Transverse colon (tissue), 4 donors: Measurements from ENCODE around the gene PANK3. TPM values are rescaled to one million over a fixed set of nuclear protein-coding genes. Genes with fewer than 3 reads are reported as not detected.

Experiments
- DNase-seq: peaks from one replicate; pipeline ENCODE4 v3.0.0-alpha.2; 2019
- H3K27ac ChIP-seq, 4 donors: fragments of 200-600 bp; sonication (generic); 2 replicates each; pipeline ENCODE4 v1.5.1; 2016 to 2018; ENCODE audit warnings: inconsistent platforms in 4 of 4
- H3K27me3 ChIP-seq: fragments of 200-600 bp; sonication (generic); 2 replicates; pipeline ENCODE4 v1.5.1; 2017; ENCODE audit warnings: inconsistent platforms
- H3K36me3 ChIP-seq, 4 donors: fragments of 200-600 bp; sonication (generic); 2 replicates each; pipeline ENCODE4 v1.5.1; 2017 to 2019; ENCODE audit warnings: inconsistent platforms in 4 of 4
- H3K4me1 ChIP-seq, 4 donors: fragments of 200-600 bp; sonication (generic); 2 replicates each; pipeline ENCODE4 v1.5.1; 2017 to 2020; ENCODE audit warnings: inconsistent platforms in 4 of 4
- H3K4me3 ChIP-seq, 4 donors: fragments of 200-600 bp; sonication (generic); 1 replicate in 1 of 4; 2 replicates in 3 of 4; pipeline versions ENCODE4 v1.5.1 to v1.6.1; 2017 to 2019; ENCODE audit warnings: inconsistent platforms in 4 of 4
- H3K9me3 ChIP-seq, 2 donors: fragments of 200-600 bp; sonication (generic); 2 replicates each; pipeline ENCODE4 v1.5.1; 2017 to 2019; ENCODE audit warnings: inconsistent platforms in 2 of 2
- CTCF ChIP-seq, 5 experiments: fragments of 200-600 bp in 3 of 5; fragments of 450-650 bp in 2 of 5; sonication (generic) in 3 of 5; IDR thresholded peaks; 1 replicate in 2 of 5; 2 replicates in 3 of 5; pipeline ENCODE4 v1.5.1; 2016 to 2017; ENCODE audit warnings: antibody characterized with exemption in 5 of 5, inconsistent platforms in 3 of 5, mild to moderate bottlenecking in 2 of 5, moderate library complexity in 1 of 5
- EP300 ChIP-seq: sonication (generic); formaldehyde crosslinking; IDR thresholded peaks from one replicate; pipeline ENCODE4 v1.6.1; 2017; ENCODE audit warnings: antibody characterized with exemption, low read depth
- POLR2A ChIP-seq: fragments of 450-650 bp; IDR thresholded peaks from one replicate; pipeline ENCODE4 v1.6.1; 2016; ENCODE audit warnings: antibody characterized with exemption, mild to moderate bottlenecking, moderate library complexity
- POLR2AphosphoS5 ChIP-seq, 3 donors: sonication (generic); formaldehyde crosslinking; IDR thresholded peaks; one replicate each; pipeline ENCODE4 v1.6.1; 2016; ENCODE audit warnings: antibody characterized with exemption in 3 of 3
- WGBS, 2 donors: methylation state at CpG; one replicate each; pipeline ENCODE4 v1.1.5; 2018; ENCODE audit warnings: low coverage in 1 of 2; 5-methylcytosine and 5-hydroxymethylcytosine counted together
- in situ Hi-C, 4 donors: fragments of 200-750 bp; cut with MboI; loops; one replicate each; pipeline versions ENCODE4 v1.15.0 to v1.15.1; 2017; ENCODE audit warnings: low sequenced_read_pairs in 3 of 4, low pct_ligation_motif_present in 1 of 4, low pct_unique_long_range_greater_than_20kb in 1 of 4
- intact Hi-C: fragments of 100-400 bp; cut with DNase I; formaldehyde crosslinking; loops from one replicate; pipeline ENCODE4 v1.15.1; 2023; ENCODE audit warnings: low total_unique reads
- total RNA-seq, 4 donors: library from RNA; depleted of rRNA; stranded (reverse); fragments of >200 nt; gene quantifications; one replicate each; pipeline ENCODE4 v1.1.0, GENCODE V29; 2016

Gene PANK3
- total RNA-seq, 4 donors from 2014 or later, result 48.6 to 93.8 (median 61.2) TPM

- WGBS, 2 donors, result 78 to 80% methylated on average over 11 of the region's 11 CpGs
- in situ Hi-C loops (no loop called here), intact Hi-C loops (no loop called here)
- Histone ChIP-seq H3K36me3 (peaks cover 0 to 12% (median 4%) of the 10 kb centered on the region in 4 donors), H3K4me3 (no peak overlapping the region), H3K27me3 (no peaks in the 10 kb centered on the region), H3K27ac (no peak overlapping the region), H3K9me3 (no peaks in the 10 kb centered on the region), H3K4me1 (peaks cover 0 to 18% (median 6%) of the 10 kb centered on the region in 4 donors)
- no peak for DNase-seq
- TF ChIP-seq EP300, result no peak
- TF ChIP-seq POLR2AphosphoS5 (IDR thresholded peaks at IDR 0.05), result no peak
- no peak for TF ChIP-seq POLR2A
- TF ChIP-seq CTCF (IDR thresholded peaks at IDR 0.05), result no peak
Measured at GRCh38 chr5:168570490-168571328, 8.5 kb downstream of the PANK3 start.

- intact Hi-C loops, result no loop called here
- in situ Hi-C loops, result no loop called here
- DNase-seq, result no peak
- no peak for TF ChIP-seq CTCF (IDR thresholded peaks at IDR 0.05)
- TF ChIP-seq POLR2AphosphoS5 (IDR thresholded peaks at IDR 0.05), result no peak
- no peak for TF ChIP-seq EP300
- TF ChIP-seq POLR2A, result no peak
- no peaks in the 10 kb centered on the region for H3K9me3 ChIP-seq
- peaks cover 0 to 12% (median 2%) of the 10 kb centered on the region in 4 donors for H3K4me1 ChIP-seq
- no peak overlapping the region for H3K27ac ChIP-seq
- no peaks in the 10 kb centered on the region for H3K27me3 ChIP-seq
- WGBS, 2 donors, result 94 to 95% methylated on average over 6 of the region's 6 CpGs
- H3K36me3 ChIP-seq, result peaks cover 0 to 30% (median 4%) of the 10 kb centered on the region in 4 donors
- no peak overlapping the region for H3K4me3 ChIP-seq
Measured at GRCh38 chr5:168568738-168569137, 10.4 kb downstream of the PANK3 start.

- H3K36me3 ChIP-seq, result peaks cover 0 to 56% (median 10%) of the 10 kb centered on the region in 4 donors
- intact Hi-C loops, result no loop called here
Measured at GRCh38 chr5:168563959-168564358, 15.2 kb downstream of the PANK3 start.

More at GRCh38 chr5:168563959-168564358, 15.2 kb downstream of the PANK3 start:
- 89 to 92% methylated on average over 1 of the region's 1 CpG for WGBS, 2 donors
- Histone ChIP-seq H3K4me3 (no peak overlapping the region), H3K27me3 (no peaks in the 10 kb centered on the region), H3K9me3 (no peaks in the 10 kb centered on the region), H3K27ac (no peak overlapping the region), H3K4me1 (peaks cover 0 to 8% (median 2%) of the 10 kb centered on the region in 4 donors)
- TF ChIP-seq CTCF (IDR thresholded peaks at IDR 0.05) (no peak), EP300 (no peak), POLR2A (no peak), POLR2AphosphoS5 (IDR thresholded peaks at IDR 0.05) (no peak)
- no peak for DNase-seq
- in situ Hi-C loops, result no loop called here
